GM12878 (cell line): ENCODE results near the gene NLRP6. TPM values are rescaled to one million over a fixed set of nuclear protein-coding genes. Genes with fewer than 3 reads are reported as not detected.

Source experiments
- FOS ChIP-seq: IDR thresholded peaks from 3 replicates; pipeline ENCODE4 v1.6.1; 2011; ENCODE audit warnings: borderline replicate concordance; ENCODE audit not compliant: insufficient read length; ENCODE audit errors: extremely low read depth
- FOXK2 ChIP-seq: fragments of 450-650 bp; IDR thresholded peaks from 2 replicates; pipeline ENCODE4 v1.6.1; 2017; ENCODE audit warnings: mild to moderate bottlenecking, moderate library complexity
- HDGF ChIP-seq: fragments of 450-650 bp; IDR thresholded peaks from 2 replicates; pipeline ENCODE4 v1.6.1; 2016; ENCODE audit warnings: antibody characterized with exemption
- MEF2A ChIP-seq: IDR thresholded peaks from 2 replicates; pipeline ENCODE4 v1.6.1; 2011; ENCODE audit warnings: low read depth, mild to moderate bottlenecking, low read length, moderate library complexity; ENCODE audit not compliant: insufficient read depth
- MYC ChIP-seq: IDR thresholded peaks from 2 replicates; pipeline ENCODE4 v1.6.1; 2011; ENCODE audit warnings: mild to moderate bottlenecking, low read length, moderate library complexity, inconsistent platforms; ENCODE audit not compliant: insufficient read depth, insufficient replicate concordance, insufficient read length, severe bottlenecking
- NBN ChIP-seq: fragments of 450-650 bp; IDR thresholded peaks from 2 replicates; pipeline ENCODE4 v1.6.1; 2016
- NFXL1 ChIP-seq: fragments of 450-650 bp; IDR thresholded peaks from 2 replicates; pipeline ENCODE4 v1.6.1; 2017; ENCODE audit warnings: antibody characterized with exemption, mild to moderate bottlenecking, borderline replicate concordance
- POU2F2 ChIP-seq: IDR thresholded peaks from 3 replicates; pipeline ENCODE4 v1.6.1; 2011; ENCODE audit warnings: low read depth, mild to moderate bottlenecking, low read length, borderline replicate concordance
- RFX5 ChIP-seq: IDR thresholded peaks from 2 replicates; pipeline ENCODE4 v1.6.1; 2011; ENCODE audit warnings: low read depth, low read length, improper control_type of control experiment
- SREBF1 ChIP-seq: IDR thresholded peaks from 2 replicates; pipeline ENCODE4 v1.6.1; 2012; ENCODE audit warnings: mild to moderate bottlenecking, low read length
- TARDBP ChIP-seq: IDR thresholded peaks from 2 replicates; pipeline ENCODE4 v1.6.1; 2016; ENCODE audit warnings: borderline replicate concordance
- ZNF592 ChIP-seq: fragments of 450-650 bp; IDR thresholded peaks from 2 replicates; pipeline ENCODE4 v1.6.1; 2017; ENCODE audit warnings: mild to moderate bottlenecking, moderate library complexity
- polyA plus RNA-seq, 11 experiments: library from polyadenylated mRNA; depleted of rRNA in 4 of 11; unstranded in 6 of 11; stranded (reverse) in 5 of 11; fragments of >200 nt; fragmentation: Nextera tagmentation in 4 of 11; fragmentation: Illumina TruSeq in 1 of 11; extraction: Ambion mirVana in 4 of 11; extraction: Trizol in 1 of 11; gene quantifications; 1 replicate in 1 of 11; 2 replicates in 10 of 11; pipeline versions ENCODE4 v1.2.1 to v1.2.3, GENCODE V29; 2011 to 2016; ENCODE audit warnings: inconsistent platforms in 2 of 11, missing spikeins in 2 of 11, low read depth in 1 of 11
- total RNA-seq, 4 experiments: library from RNA; depleted of rRNA in 3 of 4; stranded (reverse); fragments of >200 nt in 3 of 4; fragmentation: Illumina TruSeq in 1 of 4; extraction: Trizol in 1 of 4; gene quantifications; 2 replicates each; pipeline versions ENCODE4 v1.2.1 to v1.2.3, GENCODE V29; 2013 to 2021
- TF ChIP-seq, protein P1 (sequence below): IDR thresholded peaks from 2 replicates; pipeline ENCODE4 v1.6.1; 2012; ENCODE audit warnings: improper control_type of control experiment, low read depth, low read length; ENCODE audit not compliant: insufficient replicate concordance
- TF ChIP-seq, protein P2 (sequence below): IDR thresholded peaks from 2 replicates; pipeline ENCODE4 v1.6.1; 2012; ENCODE audit warnings: low read depth, low read length, improper control_type of control experiment
- TF ChIP-seq, protein P3 (sequence below): IDR thresholded peaks from 2 replicates; pipeline ENCODE4 v1.6.1; 2012; ENCODE audit warnings: mild to moderate bottlenecking, low read depth, low read length

Gene NLRP6
- total and polyA plus RNA-seq, 10 of the 15 experiments (the other 5 are each of a cell fraction or from before 2014, with no cell fraction given): 0.03 to 0.11 TPM; not detected in 8

DNA sequence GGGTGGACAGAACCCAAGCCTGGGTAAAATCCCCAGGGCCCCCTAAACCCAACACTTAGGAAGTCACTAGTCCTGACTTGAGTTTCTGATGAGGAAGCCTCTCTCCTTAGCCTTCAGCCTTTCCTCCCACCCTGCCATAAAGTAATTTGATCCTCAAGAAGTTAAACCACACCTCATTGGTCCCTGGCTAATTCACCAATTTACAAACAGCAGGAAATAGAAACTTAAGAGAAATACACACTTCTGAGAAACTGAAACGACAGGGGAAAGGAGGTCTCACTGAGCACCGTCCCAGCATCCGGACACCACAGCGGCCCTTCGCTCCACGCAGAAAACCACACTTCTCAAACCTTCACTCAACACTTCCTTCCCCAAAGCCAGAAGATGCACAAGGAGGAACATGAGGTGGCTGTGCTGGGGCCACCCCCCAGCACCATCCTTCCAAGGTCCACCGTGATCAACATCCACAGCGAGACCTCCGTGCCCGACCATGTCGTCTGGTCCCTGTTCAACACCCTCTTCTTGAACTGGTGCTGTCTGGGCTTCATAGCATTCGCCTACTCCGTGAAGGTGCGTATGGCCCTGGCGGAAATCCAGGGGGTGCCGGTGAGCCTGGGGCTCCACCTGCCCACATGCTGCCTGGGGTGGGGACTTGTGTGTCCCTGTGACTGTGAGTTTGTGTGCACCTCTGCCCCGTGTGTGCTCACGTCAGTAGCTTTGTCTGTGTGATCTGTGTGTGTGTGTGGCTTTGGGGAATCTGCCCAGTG lies 35.8 kb downstream of the NLRP6 start, which contains the start of gene IFITM1 (continued):
- TF ChIP-seq RFX5 (no peak), NFXL1 (no peak), FOXK2 (no peak), SREBF1 (no peak), MEF2A (0 out of 2 replicates have a peak, but pooled peaks have one; percentile 22), FOS (no peak), HDGF (peak; percentile 94), MYC (no peak), POU2F2 (peak; percentile 86; the same call in 1 of the 3 replicates), NBN (peak; percentile 92), ZNF592 (no peak), TARDBP (no peak)
- TF ChIP-seq, protein P1, sequence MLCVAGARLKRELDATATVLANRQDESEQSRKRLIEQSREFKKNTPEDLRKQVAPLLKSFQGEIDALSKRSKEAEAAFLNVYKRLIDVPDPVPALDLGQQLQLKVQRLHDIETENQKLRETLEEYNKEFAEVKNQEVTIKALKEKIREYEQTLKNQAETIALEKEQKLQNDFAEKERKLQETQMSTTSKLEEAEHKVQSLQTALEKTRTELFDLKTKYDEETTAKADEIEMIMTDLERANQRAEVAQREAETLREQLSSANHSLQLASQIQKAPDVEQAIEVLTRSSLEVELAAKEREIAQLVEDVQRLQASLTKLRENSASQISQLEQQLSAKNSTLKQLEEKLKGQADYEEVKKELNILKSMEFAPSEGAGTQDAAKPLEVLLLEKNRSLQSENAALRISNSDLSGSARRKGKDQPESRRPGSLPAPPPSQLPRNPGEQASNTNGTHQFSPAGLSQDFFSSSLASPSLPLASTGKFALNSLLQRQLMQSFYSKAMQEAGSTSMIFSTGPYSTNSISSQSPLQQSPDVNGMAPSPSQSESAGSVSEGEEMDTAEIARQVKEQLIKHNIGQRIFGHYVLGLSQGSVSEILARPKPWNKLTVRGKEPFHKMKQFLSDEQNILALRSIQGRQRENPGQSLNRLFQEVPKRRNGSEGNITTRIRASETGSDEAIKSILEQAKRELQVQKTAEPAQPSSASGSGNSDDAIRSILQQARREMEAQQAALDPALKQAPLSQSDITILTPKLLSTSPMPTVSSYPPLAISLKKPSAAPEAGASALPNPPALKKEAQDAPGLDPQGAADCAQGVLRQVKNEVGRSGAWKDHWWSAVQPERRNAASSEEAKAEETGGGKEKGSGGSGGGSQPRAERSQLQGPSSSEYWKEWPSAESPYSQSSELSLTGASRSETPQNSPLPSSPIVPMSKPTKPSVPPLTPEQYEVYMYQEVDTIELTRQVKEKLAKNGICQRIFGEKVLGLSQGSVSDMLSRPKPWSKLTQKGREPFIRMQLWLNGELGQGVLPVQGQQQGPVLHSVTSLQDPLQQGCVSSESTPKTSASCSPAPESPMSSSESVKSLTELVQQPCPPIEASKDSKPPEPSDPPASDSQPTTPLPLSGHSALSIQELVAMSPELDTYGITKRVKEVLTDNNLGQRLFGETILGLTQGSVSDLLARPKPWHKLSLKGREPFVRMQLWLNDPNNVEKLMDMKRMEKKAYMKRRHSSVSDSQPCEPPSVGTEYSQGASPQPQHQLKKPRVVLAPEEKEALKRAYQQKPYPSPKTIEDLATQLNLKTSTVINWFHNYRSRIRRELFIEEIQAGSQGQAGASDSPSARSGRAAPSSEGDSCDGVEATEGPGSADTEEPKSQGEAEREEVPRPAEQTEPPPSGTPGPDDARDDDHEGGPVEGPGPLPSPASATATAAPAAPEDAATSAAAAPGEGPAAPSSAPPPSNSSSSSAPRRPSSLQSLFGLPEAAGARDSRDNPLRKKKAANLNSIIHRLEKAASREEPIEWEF: no peak
- TF ChIP-seq, protein P2, sequence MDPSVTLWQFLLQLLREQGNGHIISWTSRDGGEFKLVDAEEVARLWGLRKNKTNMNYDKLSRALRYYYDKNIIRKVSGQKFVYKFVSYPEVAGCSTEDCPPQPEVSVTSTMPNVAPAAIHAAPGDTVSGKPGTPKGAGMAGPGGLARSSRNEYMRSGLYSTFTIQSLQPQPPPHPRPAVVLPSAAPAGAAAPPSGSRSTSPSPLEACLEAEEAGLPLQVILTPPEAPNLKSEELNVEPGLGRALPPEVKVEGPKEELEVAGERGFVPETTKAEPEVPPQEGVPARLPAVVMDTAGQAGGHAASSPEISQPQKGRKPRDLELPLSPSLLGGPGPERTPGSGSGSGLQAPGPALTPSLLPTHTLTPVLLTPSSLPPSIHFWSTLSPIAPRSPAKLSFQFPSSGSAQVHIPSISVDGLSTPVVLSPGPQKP: no peak
- TF ChIP-seq, protein P3, sequence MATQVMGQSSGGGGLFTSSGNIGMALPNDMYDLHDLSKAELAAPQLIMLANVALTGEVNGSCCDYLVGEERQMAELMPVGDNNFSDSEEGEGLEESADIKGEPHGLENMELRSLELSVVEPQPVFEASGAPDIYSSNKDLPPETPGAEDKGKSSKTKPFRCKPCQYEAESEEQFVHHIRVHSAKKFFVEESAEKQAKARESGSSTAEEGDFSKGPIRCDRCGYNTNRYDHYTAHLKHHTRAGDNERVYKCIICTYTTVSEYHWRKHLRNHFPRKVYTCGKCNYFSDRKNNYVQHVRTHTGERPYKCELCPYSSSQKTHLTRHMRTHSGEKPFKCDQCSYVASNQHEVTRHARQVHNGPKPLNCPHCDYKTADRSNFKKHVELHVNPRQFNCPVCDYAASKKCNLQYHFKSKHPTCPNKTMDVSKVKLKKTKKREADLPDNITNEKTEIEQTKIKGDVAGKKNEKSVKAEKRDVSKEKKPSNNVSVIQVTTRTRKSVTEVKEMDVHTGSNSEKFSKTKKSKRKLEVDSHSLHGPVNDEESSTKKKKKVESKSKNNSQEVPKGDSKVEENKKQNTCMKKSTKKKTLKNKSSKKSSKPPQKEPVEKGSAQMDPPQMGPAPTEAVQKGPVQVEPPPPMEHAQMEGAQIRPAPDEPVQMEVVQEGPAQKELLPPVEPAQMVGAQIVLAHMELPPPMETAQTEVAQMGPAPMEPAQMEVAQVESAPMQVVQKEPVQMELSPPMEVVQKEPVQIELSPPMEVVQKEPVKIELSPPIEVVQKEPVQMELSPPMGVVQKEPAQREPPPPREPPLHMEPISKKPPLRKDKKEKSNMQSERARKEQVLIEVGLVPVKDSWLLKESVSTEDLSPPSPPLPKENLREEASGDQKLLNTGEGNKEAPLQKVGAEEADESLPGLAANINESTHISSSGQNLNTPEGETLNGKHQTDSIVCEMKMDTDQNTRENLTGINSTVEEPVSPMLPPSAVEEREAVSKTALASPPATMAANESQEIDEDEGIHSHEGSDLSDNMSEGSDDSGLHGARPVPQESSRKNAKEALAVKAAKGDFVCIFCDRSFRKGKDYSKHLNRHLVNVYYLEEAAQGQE: no peak
